HCT116 (cell line): ENCODE results near the gene GALNT13. TPM values are rescaled to one million over a fixed set of nuclear protein-coding genes. Genes with fewer than 3 reads are reported as not detected.

Source experiments
- ATAC-seq: fragments of 200-7000 bp; cut with Tn5 transposase; 2 replicates; pipeline ENCODE4 v1.9.1; 2020; ENCODE audit warnings: mild to moderate bottlenecking, moderate library complexity
- BruUV-seq: library from RNA; stranded (reverse); fragments of 400-500 nt; replicated peaks from 2 replicates; lab custom pipeline; 2021; lab: Mats Ljungman, UMichigan
- CTCF ChIA-PET: fragments of 300-600 bp; sonication (Branson Sonifier 250); formaldehyde crosslinking; loops from one replicate; lab custom pipeline; 2021; ENCODE audit warnings: antibody characterized with exemption; lab: Charles Lee
- POLR2A ChIA-PET: fragments of 300-600, 350-600 bp; sonication (Branson Sonifier 250); formaldehyde crosslinking; loops from one replicate; lab custom pipeline; 2021; ENCODE audit warnings: antibody characterized with exemption; lab: Charles Lee
- RAD21 ChIA-PET, 2 experiments: fragments of 300-600 bp; sonication (Branson Sonifier 250); formaldehyde crosslinking; loops; one replicate each; lab custom pipeline; 2023; ENCODE audit warnings: low total read pairs in 2 of 2; ENCODE audit not compliant: uncharacterized antibody in 2 of 2, unreplicated experiment in 2 of 2, low non-redundant PET in 1 of 2; lab: Charles Lee
- DNase-seq: peaks from one replicate; pipeline ENCODE4 v3.0.0-alpha.2; 2010; ENCODE audit warnings: low read depth, low spot score
- H2AFZ ChIP-seq: fragments of 200-600 bp; shearing (Covaris generic), sonication (generic); 2 replicates; pipeline ENCODE4 v1.6.1; 2017; ENCODE audit warnings: low read depth, mixed run types, mixed read lengths, antibody characterized with exemption, low read length; ENCODE audit not compliant: poor library complexity, severe bottlenecking
- H3K27ac ChIP-seq: 2 replicates; pipeline ENCODE4 v1.5.1; 2012; ENCODE audit warnings: low read depth, low read length
- H3K27me3 ChIP-seq: fragments of 200-600 bp; sonication (generic); 2 replicates; pipeline ENCODE4 v1.6.1; 2016; ENCODE audit warnings: mixed run types, low read length, mixed read lengths; ENCODE audit not compliant: insufficient read depth
- H3K36me3 ChIP-seq, 2 experiments: fragments of 200-500 bp in 1 of 2; fragments of 200-600 bp in 1 of 2; sonication (Bioruptor generic) in 1 of 2; sonication (generic) in 1 of 2; 2 replicates each; pipeline versions ENCODE4 v1.5.1 to v1.6.1; 2014 to 2016; ENCODE audit warnings: low read length in 2 of 2, inconsistent platforms in 1 of 2, mixed read lengths in 1 of 2, mixed run types in 1 of 2; ENCODE audit not compliant: insufficient read depth in 2 of 2, control insufficient read depth in 1 of 2
- H3K4me1 ChIP-seq, 2 experiments: fragments of 200-600 bp in 1 of 2; sonication (generic) in 1 of 2; 2 replicates each; pipeline versions ENCODE4 v1.5.1 to v1.6.1; 2012 to 2017; ENCODE audit warnings: low read length in 2 of 2, inconsistent platforms in 1 of 2, mild to moderate bottlenecking in 1 of 2, mixed read lengths in 1 of 2, mixed run types in 1 of 2, moderate library complexity in 1 of 2; ENCODE audit not compliant: insufficient read depth in 2 of 2, control insufficient read depth in 1 of 2
- H3K4me2 ChIP-seq: fragments of 200-600 bp; sonication (generic); 2 replicates; pipeline ENCODE4 v1.6.1; 2017; ENCODE audit warnings: mixed run types, low read length, mixed read lengths
- H3K4me3 ChIP-seq, 2 experiments: fragments of 200-600 bp in 1 of 2; sonication (generic) in 1 of 2; replicated peaks in 1 of 2; 2 replicates each; pipeline ENCODE4 v1.5.1; 2011 to 2016; ENCODE audit warnings: low read length in 2 of 2, control low read depth in 1 of 2, low read depth in 1 of 2, mild to moderate bottlenecking in 1 of 2, mixed read lengths in 1 of 2, mixed run types in 1 of 2
- H3K79me2 ChIP-seq: fragments of 200-600 bp; sonication (generic); 2 replicates; pipeline ENCODE4 v1.6.1; 2017; ENCODE audit warnings: mild to moderate bottlenecking, mixed run types, low read length, moderate library complexity, mixed read lengths; ENCODE audit not compliant: insufficient read depth
- H3K9ac ChIP-seq: fragments of 200-600 bp; sonication (generic); 2 replicates; pipeline ENCODE4 v1.6.1; 2016; ENCODE audit warnings: low read length, mixed read lengths
- H3K9me2 ChIP-seq: fragments of 200-600 bp; sonication (generic), shearing (Covaris generic); 2 replicates; pipeline ENCODE4 v1.6.1; 2017; ENCODE audit warnings: mixed run types, mild to moderate bottlenecking, moderate library complexity; ENCODE audit not compliant: insufficient read depth
- H3K9me3 ChIP-seq, 2 experiments: fragments of 200-500 bp in 1 of 2; fragments of 200-600 bp in 1 of 2; sonication (Bioruptor generic) in 1 of 2; sonication (generic) in 1 of 2; 2 replicates each; pipeline ENCODE4 v1.6.1; 2014 to 2017; ENCODE audit warnings: low read length in 2 of 2, mixed read lengths in 2 of 2, inconsistent platforms in 1 of 2, low read depth in 1 of 2, mild to moderate bottlenecking in 1 of 2, mixed run types in 1 of 2, moderate library complexity in 1 of 2; ENCODE audit not compliant: control insufficient read depth in 1 of 2, insufficient read depth in 1 of 2
- H4K20me1 ChIP-seq: fragments of 200-600 bp; sonication (generic), shearing (Covaris generic); 2 replicates; pipeline ENCODE4 v1.6.1; 2017; ENCODE audit warnings: mixed run types, mild to moderate bottlenecking, moderate library complexity; ENCODE audit not compliant: insufficient read depth
- CBX3 ChIP-seq: IDR thresholded peaks from 2 replicates; pipeline ENCODE4 v1.6.1; 2012; ENCODE audit warnings: low read depth
- CEBPB ChIP-seq: IDR thresholded peaks from 2 replicates; pipeline ENCODE4 v1.6.1; 2012; ENCODE audit warnings: low read depth
- CTCF ChIP-seq, 3 experiments: fragments of 200-600 bp in 1 of 3; sonication (generic) in 1 of 3; IDR thresholded peaks in 2 of 3; conservative IDR thresholded peaks in 1 of 3; 2 replicates each; pipeline ENCODE4 v1.5.1; 2012 to 2017; ENCODE audit warnings: low read depth in 2 of 3, low read length in 2 of 3, antibody characterized with exemption in 1 of 3, borderline replicate concordance in 1 of 3, control low read depth in 1 of 3, mild to moderate bottlenecking in 1 of 3, mixed read lengths in 1 of 3, mixed run types in 1 of 3, moderate library complexity in 1 of 3; ENCODE audit not compliant: insufficient read depth in 1 of 3
- ELF1 ChIP-seq: IDR thresholded peaks from 2 replicates; pipeline ENCODE4 v1.6.1; 2012; ENCODE audit warnings: low read depth, borderline replicate concordance
- EZH2 ChIP-seq: fragments of 200-600 bp; sonication (generic); IDR thresholded peaks from 2 replicates; pipeline ENCODE4 v1.6.1; 2017; ENCODE audit warnings: antibody characterized with exemption, mixed run types
- JUND ChIP-seq: IDR thresholded peaks from 2 replicates; pipeline ENCODE4 v1.6.1; 2012
- MAX ChIP-seq: IDR thresholded peaks from 2 replicates; pipeline ENCODE4 v1.6.1; 2012
- POLR2A ChIP-seq: IDR thresholded peaks from 2 replicates; pipeline ENCODE4 v1.7.0; 2011; ENCODE audit warnings: borderline replicate concordance; ENCODE audit not compliant: insufficient read depth, insufficient read length; ENCODE audit errors: extremely low read depth
- POLR2AphosphoS5 ChIP-seq: IDR thresholded peaks from 2 replicates; pipeline ENCODE4 v1.6.1; 2011; ENCODE audit warnings: mild to moderate bottlenecking, low read depth, low read length, moderate library complexity
- TCF7L2 ChIP-seq: IDR thresholded peaks from 2 replicates; pipeline ENCODE4 v1.7.0; 2011; ENCODE audit warnings: borderline replicate concordance, inconsistent platforms; ENCODE audit not compliant: insufficient read depth, insufficient read length; ENCODE audit errors: extremely low read depth
- YY1 ChIP-seq: IDR thresholded peaks from 2 replicates; pipeline ENCODE4 v1.6.1; 2011; ENCODE audit warnings: low read length, low read depth, moderate library complexity, mild to moderate bottlenecking; ENCODE audit not compliant: insufficient replicate concordance; ENCODE audit errors: extremely low read depth
- ZNF274 ChIP-seq: fragments of 200-500 bp; sonication (Bioruptor generic); IDR thresholded peaks from 2 replicates; pipeline ENCODE4 v1.6.1; 2014; ENCODE audit warnings: mild to moderate bottlenecking, low read depth, low read length, inconsistent platforms
- intact Hi-C: fragments of 100-400 bp; cut with micrococcal nuclease; formaldehyde crosslinking; loops from 2 replicates; pipeline ENCODE4 v1.10.0; 2022
- total RNA-seq: library from RNA; stranded (reverse); gene quantifications from one replicate; pipeline ENCODE4 v1.2.1, GENCODE V29; 2021; ENCODE audit not compliant: unreplicated experiment
- TF ChIP-seq, protein P1 (sequence below): IDR thresholded peaks from 2 replicates; pipeline ENCODE4 v1.6.1; 2012; ENCODE audit warnings: low read depth
- TF ChIP-seq, protein P2 (sequence below): IDR thresholded peaks from 2 replicates; pipeline ENCODE4 v1.6.1; 2012

Gene GALNT13
- total RNA-seq, 1 experiment from 2014 or later: 0.44 TPM

GRCh38 chr2:154226931-154227330 lies 355.2 kb downstream of the GALNT13 start:
- H3K27me3 ChIP-seq: no peaks in the 10 kb centered on the region
- RAD21 ChIA-PET: no interaction called here
- TF ChIP-seq YY1 (no peak), MAX (no peak), POLR2AphosphoS5 (no peak), CTCF (IDR thresholded peaks at IDR 0.05 in 2 of 3, conservative IDR thresholded peaks at IDR 0.05 in 1 of 3; ENCODE audit: borderline replicate concordance in 1 of 3, insufficient read depth in 1 of 3, low read depth in 2 of 3, low read length in 2 of 3) (no peak), CBX3 (no peak), ELF1 (no peak), POLR2A (no peak), TCF7L2 (no peak), JUND (no peak), EZH2 (no peak), CEBPB (no peak), ZNF274 (no peak)
- TF ChIP-seq, protein P1, sequence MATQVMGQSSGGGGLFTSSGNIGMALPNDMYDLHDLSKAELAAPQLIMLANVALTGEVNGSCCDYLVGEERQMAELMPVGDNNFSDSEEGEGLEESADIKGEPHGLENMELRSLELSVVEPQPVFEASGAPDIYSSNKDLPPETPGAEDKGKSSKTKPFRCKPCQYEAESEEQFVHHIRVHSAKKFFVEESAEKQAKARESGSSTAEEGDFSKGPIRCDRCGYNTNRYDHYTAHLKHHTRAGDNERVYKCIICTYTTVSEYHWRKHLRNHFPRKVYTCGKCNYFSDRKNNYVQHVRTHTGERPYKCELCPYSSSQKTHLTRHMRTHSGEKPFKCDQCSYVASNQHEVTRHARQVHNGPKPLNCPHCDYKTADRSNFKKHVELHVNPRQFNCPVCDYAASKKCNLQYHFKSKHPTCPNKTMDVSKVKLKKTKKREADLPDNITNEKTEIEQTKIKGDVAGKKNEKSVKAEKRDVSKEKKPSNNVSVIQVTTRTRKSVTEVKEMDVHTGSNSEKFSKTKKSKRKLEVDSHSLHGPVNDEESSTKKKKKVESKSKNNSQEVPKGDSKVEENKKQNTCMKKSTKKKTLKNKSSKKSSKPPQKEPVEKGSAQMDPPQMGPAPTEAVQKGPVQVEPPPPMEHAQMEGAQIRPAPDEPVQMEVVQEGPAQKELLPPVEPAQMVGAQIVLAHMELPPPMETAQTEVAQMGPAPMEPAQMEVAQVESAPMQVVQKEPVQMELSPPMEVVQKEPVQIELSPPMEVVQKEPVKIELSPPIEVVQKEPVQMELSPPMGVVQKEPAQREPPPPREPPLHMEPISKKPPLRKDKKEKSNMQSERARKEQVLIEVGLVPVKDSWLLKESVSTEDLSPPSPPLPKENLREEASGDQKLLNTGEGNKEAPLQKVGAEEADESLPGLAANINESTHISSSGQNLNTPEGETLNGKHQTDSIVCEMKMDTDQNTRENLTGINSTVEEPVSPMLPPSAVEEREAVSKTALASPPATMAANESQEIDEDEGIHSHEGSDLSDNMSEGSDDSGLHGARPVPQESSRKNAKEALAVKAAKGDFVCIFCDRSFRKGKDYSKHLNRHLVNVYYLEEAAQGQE: no peak
- TF ChIP-seq, protein P2, sequence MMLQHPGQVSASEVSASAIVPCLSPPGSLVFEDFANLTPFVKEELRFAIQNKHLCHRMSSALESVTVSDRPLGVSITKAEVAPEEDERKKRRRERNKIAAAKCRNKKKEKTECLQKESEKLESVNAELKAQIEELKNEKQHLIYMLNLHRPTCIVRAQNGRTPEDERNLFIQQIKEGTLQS: no peak
- H3K36me3 ChIP-seq: no peaks in the 10 kb centered on the region
- no peak overlapping the region for H3K27ac ChIP-seq
- no peaks in the 10 kb centered on the region for H3K79me2 ChIP-seq
- POLR2A ChIA-PET: no interaction called here
- no peaks in the 10 kb centered on the region for H3K9me2 ChIP-seq
- CTCF ChIA-PET: no interaction called here
- DNase-seq (no peak), ATAC-seq (no peak)
- no peak overlapping the region for H3K4me3 ChIP-seq
- H3K9me3 ChIP-seq: no peaks in the 10 kb centered on the region
- H3K9ac ChIP-seq: no peak overlapping the region
- intact Hi-C loops: no loop called here
- H4K20me1 ChIP-seq: no peaks in the 10 kb centered on the region
- no peak overlapping the region for H3K4me2 ChIP-seq
- no peaks in the 10 kb centered on the region for H3K4me1 ChIP-seq
- no TSS peak for BruUV-seq
- no peak overlapping the region for H2AFZ ChIP-seq
